EH (cell line): ENCODE measurements around the gene FOXI2.

Experiments used
- DNase-seq: peaks from one replicate; pipeline ENCODE4 v3.0.0-alpha.2; 2015; ENCODE audit warnings: low read depth

FOXI2 gene

DNA sequence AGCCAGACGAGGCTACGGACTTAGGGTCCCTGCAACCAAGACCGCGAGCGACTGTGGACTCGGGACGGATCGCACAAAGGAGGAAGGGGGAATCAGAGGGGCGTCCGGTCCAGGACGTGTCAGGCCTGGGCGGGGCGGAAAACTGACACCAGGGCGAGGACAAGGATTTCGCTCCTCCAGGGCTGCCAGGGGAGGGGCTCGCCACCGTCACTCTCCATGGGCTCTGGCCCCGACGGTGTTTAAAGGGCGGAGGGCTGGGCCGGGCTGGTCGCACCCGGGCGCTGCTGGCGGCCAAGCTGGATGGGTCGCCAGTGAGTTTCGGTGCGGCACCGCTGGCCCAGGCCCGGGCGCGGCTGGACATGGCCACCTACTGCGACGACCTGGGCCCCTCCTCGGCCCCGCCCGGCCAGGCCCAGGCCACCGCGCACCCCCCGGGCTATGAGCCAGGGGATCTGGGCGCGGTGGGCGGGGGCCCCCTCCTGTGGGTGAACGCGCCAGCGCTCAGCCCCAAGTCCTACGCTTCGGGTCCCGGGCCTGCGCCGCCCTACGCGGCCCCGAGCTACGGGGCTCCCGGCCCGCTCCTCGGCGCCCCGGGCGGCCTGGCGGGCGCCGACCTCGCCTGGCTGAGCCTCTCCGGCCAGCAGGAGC is at the start of gene FOXI2:
TSS of gene FOXI2 (plus strand) at position 271 of the 648 bp plus-strand sequence. CDS start at position 360, 89 bp downstream.
- no peak for DNase-seq

DNA sequence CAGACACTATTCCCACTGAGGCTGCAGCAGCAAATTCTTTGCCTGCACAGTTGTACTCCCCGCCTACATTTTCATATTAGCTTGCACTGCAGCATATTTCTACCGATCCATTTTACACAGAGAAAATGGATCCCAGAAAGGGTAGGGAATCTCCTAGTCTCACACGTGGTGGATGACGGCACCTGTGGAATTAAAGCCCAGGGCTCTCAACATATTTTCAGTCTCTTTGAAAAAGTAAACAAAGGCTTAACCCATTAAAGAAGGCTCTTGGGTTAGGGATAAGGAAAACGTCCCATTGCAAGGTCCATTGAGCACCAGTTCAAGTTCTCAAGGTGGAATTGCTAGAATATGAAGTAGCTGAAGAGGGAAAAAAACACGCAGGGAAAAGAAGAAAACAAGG is 49.4 kb upstream of the FOXI2 start:
- DNase-seq, result no peak

DNA sequence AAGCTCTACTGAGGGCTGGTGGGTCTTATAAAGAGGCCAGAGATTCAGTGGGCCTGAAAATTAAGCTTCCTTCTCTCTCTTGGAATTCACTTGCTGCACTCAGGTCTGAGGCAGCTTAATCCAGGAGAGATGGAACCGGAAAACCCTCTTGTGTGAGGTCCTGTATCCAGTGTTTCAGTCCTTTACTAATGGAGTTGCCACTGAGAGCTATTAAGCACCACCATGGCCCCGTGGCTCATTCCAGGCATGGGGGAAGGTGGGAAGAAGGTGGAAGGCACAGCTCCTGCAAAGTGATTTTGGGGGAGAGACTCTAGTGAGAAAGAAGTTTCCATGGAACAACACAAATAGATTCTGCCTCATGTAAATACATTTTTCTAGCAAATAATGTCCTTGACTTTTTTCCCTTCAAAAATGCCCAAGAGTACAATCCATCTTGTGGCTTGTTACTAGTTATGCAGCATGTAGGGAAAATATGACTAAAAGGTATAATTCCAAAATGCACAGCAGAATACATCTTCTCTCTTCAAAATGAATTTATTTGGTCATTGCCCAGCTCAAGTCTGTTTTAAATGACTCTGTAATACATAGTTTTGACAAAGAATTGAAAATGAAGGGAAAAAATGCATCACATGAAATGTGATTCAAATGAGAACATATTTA is 46.7 kb upstream of the FOXI2 start:
- DNase-seq, result no peak

DNA sequence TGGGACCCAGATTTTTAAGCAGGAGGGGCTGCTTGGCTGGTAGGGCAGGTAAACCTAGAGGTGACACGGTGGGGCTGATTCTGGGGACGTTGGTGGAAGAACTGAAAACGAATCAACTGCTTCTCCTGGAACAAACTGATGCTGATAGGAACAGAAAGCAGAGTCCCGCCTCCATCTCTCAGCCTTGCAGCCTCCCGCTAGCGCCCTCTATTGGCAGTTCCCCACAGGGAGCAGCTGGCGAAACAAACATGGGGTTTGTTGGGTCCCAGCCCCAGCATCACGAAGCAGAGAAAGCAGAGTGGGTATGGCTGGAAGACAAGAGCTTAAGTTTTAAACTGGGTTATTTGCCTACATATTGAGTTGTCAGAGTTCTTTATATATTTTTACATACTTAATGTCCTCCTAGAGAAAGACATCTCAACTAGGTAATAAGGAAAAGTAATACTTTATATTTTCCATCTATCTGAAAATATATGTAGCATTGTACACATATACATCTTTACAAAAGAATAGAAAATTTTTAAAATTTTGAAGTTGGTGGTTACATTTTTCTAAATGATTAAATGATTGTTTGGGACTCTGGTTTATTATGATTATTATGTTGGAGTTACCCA is 42.3 kb upstream of the FOXI2 start:
- no peak for DNase-seq

DNA sequence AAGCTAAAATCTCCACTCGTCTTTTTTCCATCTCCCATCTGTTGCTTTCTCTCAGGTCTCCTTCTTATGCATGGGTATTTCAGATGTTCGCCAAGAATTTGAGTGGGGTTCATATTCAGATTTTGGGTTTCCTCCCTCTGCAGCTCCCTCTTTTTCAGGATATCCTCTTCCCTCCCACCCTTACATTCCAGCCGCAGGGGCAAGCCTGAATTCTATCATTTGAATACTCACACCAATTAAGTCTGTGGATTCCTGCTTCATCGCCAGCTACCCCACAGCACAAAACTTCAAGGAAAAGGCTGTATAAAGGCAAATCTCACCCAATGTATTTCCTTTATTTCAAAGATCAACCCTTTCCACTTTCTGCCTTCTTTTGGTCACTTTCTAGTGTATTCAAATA is 41.6 kb upstream of the FOXI2 start:
- no peak for DNase-seq

DNA sequence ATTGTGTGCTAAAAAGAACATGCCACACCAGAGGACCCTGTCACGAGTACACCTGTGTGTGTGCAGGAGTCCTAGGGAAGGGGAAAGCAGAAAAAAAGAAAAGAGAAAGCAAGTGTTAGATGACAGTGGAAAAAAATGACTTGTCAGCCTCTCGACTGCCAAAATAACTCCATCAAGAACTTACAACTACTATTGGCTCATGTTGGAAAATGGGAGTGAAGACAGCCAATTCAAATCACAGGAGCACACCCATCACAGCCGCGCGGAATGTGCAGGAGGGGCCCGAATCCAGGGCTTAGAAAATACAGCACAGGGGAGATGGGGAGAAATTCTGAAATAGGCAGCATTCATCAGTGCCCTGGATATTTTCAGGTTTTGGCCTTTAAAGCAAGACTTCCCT is 38.1 kb upstream of the FOXI2 start:
- no peak for DNase-seq

DNA sequence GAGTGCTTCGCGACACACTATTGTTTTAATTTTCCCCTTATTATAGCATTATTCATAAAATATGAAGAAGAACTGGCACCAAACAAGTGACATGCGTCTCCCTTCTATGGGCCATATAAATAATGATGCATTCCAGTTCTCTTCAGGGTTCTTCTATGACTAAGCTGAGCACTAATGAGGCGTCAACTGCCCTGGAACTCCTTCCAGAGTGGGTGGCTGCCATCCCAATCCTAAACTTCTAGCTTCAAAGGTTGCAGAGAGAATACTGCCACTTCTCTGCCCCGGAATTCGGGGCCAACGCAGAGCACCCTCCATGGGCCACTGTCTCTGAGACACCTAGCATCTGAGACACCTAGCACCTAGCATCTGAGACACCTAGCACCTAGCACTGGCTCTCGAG is 37.7 kb upstream of the FOXI2 start:
- DNase-seq, result no peak

DNA sequence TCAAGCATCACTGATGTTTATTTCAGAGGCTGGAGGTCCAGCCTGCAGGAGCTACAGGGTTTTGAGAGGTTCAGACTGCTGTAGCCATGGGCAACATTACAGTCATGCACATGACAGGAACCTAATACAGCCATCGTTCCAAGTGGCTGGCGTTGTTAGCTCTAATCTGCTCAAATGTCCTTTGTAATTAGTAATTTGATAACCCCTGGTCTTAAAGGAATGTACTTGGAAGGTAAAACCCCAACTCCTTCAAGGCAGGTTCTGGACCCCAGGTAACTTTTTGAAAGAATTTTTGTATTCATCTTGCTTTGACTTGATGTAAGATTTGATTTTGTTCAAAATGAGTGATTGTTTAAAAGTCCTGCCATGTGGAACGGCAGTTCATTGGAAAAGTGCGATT is 34.7 kb upstream of the FOXI2 start:
- DNase-seq, result no peak

DNA sequence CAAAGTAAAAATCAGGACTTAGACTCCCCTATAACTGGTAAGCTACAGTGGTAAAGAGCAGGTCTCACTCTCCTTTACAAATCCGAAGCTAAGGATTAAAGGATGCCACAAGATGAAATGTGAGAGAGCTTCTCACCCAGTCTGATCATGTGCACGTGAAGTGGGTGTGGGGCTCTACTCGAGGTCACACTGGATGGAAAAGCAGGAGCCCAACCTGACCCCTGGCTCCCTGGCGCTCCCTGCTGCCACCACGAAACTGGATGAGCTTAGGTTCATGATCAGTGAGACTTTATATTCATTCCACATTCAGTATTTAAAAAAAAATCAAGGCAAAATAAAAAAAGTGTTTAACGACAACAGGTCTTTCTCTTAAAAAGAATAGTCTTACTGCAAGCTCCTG is 21.7 kb upstream of the FOXI2 start:
- DNase-seq, result no peak

DNA sequence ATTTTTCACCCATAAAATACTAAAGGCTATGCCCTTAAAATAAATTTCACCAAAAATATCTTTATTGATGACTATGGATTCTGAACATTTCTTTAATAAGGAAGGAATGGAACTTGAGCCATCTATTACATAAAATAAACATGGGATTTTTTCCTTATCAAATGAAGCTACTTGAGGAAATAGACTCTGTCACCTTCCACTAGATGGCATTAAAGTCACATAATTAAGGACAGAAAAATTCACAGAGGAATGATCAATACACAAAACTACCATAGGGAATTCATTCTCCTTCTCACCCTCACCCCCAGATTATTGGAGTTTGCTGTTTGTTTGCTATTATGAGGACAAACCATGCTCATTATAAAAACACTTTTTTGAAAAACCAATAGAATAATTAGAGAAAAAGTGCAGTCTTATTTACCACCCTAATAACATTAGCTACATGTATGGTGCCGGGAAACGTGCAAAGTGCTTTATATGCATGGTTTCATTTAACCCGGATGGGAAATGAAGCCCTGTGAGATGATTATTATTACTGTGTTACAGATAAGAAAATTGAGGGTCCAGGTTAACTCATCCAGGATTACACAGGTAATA is 21.1 kb upstream of the FOXI2 start:
- no peak for DNase-seq

DNA sequence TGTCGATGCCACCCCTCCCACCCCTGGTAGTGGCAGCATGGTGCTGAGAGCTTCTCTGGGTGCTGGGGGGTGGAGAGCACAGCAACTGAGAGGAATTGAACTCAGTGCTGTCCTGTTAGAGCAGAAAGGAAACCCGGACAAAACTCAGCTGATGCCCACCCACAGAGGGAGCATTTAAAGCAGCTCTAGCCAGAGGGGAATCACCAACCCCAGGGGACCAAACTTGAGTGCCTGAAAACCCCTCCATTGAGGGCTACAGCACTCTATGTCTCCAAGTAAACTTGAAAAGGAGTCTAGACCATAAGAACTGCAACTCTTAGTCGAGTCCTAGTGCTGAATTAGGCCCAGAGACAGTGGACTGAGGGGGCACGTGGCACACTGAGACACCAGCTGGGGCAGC is 16.8 kb upstream of the FOXI2 start:
- no peak for DNase-seq

DNA sequence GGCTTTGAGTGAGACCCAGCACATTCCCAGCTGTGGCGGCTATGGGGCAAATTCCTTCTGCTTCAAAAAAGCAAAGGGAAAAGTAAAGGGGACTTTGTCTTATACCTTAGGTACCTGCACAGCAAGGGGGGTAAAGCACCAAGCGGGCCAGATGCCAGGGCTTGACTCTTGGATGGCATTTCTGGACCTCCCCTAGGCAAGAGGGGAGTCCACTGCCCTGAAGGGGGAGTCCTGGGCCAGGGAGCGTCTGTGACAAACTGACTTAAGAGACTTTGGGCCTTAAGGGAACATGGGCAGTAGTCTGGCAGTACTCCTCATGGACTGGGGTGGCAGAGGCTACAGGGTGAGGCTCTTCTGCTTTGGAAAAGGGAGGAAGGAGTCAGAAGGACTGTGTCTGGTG is 16.1 kb upstream of the FOXI2 start:
- no peak for DNase-seq

DNA sequence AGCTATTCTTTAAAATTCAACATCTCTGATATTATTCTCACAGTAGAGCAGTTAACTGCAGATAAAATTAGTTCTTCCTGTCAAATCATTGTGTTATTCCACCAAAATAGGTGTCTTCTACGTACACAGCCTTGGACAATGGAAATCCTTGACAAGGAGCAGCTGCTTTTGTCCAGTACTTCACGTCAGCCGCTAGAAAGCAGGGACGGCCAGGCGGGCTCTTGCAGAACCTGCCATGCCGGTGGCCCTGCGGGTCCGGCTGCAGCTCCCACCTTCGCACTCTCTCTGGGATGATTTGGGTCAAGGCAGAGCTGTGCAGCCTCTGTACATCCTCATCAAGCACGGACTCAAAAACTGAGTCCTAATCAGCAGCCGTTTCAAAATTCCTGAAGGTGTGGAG is 2.2 kb upstream of the FOXI2 start:
- DNase-seq, result no peak

DNA sequence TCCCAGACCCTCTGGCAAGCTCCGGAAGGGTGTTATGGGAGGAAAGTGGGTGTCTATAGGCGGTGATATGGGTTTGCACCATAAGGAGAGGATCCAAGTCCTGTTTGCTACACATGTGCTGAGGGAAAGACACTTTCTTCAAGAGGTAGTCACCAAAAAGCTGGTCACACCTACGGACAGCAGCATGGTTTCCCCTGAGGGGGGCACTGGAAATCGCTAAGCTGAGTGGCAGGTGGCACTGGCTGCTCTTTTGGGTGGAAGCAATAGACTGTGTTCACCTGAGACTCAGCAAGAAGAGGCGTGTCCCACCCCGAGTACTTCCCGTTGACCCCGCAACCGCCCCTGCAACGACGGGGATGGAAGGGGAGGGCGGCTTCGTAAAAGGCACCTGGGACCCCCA is 1.8 kb upstream of the FOXI2 start:
- no peak for DNase-seq

DNA sequence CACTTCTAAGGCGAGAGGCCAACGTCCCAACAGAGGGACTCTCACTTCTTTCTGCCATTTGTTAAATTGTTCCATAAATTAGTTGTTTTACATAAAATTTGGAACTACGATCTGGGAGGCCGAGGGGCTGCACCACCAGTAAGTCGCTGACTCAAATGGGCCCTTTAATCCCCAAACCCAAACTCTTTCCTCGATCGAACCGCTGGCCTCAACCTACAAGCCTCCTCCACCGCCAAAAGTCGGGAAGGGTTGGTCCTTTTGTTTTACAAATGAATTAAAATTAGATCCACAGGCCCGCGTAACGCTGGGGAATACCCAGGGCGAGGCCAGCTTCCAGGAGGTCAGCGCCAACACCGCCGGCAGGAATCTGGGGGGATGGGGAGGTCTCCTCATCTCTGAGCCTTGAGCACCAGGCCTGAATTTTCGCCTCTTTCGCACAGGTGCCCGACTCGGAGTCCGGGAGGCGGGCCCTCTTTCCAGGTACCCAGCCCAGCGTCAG is 1.2 kb upstream of the FOXI2 start:
- DNase-seq, result no peak

DNA sequence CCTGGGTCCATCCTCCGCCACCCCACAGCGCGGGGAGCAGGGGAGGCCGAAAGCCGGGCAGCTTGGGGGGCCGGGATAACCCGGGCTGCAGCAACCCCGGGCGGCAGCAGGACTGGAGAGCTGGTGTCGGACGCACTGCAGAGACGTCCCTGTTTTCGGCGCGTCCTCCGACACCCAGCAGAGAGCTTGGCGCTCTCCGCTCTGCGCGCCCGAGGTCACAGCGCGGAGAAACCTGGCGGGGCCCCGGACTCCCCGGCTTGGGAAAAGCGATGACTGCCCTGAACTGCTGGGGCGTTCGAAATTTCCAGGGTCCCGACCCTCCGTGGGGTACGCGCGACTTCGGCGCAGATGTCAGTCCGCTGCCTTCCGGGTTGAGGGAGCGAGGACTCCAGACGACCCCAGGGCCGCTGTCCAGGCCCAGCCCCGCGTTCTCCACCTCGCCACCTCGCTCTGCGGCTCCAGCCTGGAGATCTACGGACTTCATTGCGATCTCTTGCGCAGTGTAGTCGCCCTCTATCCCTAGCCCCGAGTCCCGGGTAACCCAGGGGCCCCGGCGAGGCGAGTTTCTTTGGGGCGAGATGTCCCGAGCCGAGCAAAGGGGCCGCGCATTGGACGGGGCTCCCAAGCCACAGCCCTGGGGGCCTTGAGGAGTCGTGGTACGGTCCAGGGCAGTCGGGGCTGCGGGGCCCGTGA is 617 bp upstream of the FOXI2 start:
- DNase-seq, result no peak

DNA sequence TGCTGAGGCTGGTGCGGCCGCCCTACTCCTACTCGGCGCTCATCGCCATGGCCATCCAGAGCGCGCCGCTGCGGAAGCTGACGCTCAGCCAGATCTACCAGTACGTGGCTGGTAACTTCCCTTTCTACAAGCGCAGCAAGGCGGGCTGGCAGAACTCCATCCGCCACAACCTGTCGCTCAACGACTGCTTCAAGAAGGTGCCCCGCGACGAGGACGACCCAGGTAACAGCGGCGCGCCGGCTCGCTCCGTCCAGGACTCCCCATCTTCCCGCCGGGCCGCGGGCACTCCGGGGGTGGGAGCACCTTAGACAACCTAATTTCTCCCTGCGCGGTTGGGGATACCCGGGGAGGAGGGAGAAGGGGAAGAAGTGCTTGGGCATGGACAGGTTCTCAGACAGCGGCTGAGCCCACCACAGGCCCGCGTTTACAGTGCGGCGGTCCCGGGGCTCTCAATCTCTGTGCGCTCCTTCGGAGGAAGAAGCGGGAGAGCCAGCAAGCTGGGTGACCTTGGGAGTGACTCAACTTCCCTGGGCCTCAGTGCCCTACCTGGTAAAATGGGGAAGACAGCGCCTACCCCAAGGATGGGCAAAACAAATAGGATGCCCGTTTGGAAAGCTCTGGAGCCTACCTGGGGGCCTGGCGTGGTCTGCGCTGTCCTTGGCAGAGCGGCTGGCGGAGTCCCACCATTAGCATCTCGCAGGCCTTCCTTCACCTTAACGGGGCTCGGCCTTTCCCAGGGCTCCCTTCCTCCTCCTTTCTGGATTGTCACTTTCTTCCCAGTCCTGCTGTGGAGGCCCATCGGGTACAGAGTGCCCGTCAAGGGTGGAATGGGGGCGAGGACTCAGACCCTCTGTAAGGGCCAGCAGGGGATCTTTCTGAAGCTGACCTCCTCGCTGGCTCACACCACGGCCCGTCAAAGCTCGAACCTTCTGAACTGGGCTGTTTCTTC is 852 bp downstream of the FOXI2 start:
- no peak for DNase-seq

DNA sequence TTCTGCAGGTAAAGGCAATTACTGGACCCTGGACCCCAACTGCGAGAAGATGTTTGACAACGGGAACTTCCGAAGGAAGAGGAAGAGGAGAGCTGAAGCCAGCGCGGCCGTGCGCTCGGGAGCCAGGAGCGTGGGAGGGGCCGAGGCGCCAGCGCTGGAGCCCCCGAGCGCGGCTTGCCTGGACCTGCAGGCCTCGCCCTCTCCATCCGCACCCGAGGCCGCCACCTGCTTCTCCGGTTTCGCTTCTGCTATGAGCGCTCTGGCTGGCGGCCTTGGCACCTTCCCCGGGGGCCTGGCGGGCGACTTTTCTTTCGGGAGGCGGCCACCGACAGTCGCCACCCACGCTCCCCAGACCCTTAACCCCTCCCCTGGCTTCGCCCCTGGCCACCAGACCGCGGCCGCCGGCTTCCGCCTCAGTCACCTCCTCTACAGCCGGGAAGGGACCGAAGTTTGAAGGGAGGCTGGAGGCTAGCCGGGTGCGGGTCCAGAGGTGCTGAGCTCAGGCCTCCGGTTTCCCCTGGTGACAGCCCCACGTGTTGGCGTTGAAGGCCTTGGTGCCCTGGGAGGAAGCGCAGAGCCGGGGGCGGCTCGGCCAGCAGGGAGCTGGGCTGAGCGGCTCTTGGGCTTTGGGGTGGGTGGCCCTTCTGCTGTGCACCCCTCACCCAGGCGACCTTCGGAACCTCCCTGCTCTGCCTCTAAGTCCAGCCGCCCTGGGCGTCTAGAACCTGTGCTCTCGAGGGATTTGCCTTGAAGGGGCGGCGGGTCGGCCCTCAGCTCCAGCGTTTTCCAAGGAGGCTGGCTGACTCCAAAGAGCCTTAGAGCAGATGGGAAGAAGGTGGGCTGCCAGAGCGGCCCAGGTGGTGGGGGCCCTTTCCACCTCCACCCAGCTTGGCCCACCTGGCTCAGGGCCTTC is 1.8 kb downstream of the FOXI2 start:
- no peak for DNase-seq

DNA sequence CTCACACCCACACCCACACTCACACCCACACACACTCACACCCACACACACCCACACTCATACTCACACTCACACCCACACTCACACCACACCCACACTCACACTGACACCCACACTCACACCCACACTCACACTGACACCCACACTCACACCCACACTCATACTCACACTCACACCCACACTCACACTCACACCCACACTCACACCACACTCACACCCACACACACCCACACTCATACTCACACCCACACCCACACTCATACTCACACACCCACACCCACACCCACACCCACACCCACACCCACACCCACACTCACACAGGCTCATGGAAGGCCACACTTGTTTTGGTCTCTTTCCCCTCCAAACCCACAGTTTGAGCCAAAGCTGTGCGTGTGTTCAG is 2.9 kb downstream of the FOXI2 start:
- no peak for DNase-seq

DNA sequence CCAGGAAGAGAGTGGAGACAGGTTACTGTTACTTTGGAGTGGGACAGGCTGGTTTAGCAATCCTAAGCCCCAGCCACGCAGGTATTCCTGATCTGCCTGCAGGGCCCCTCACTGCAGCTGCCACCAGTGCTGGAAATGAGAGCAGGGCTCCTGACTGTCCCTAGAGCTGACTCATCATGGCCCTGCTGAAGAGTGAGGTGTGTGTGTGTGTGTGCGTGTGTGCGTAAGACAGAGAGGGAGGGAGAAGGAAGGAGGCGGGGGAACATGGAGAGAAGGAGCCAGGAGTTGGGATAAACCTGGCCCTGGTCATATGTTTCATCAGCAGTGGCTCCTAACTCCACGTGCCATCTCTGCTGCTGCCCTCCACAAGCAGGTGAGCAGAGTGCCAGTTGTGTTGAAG is 3.6 kb downstream of the FOXI2 start:
- no peak for DNase-seq
